H1 (cell line): ENCODE measurements around the gene GBP6. TPM values are rescaled to one million over a fixed set of nuclear protein-coding genes. Genes with fewer than 3 reads are reported as not detected.
"Not testable (repeated sequence)": the region's sequence is repeated elsewhere in the genome, so short reads cannot be mapped to it uniquely, and the experiment has no call there.

ENCODE experiments used
- CTCF ChIA-PET: fragments of 300-600 bp; sonication (Branson Sonifier 250); formaldehyde crosslinking; loops from one replicate; lab custom pipeline; 2021; ENCODE audit not compliant: partially characterized antibody; lab: Charles Lee
- POLR2A ChIA-PET: fragments of 300-600 bp; sonication (Branson Sonifier 250); formaldehyde crosslinking; loops from one replicate; lab custom pipeline; 2021; ENCODE audit warnings: inconsistent platforms; ENCODE audit not compliant: partially characterized antibody; lab: Charles Lee
- DNase-seq, 2 experiments: peaks; one replicate each; pipeline versions ENCODE4 v3.0.0 to v3.0.0-alpha.2; 2010 to 2022; ENCODE audit warnings: low spot score in 2 of 2, low read depth in 1 of 2, mixed read lengths in 1 of 2
- FAIRE-seq: peaks from 2 replicates; lab custom pipeline; 2011; peaks lifted over from hg19 to GRCh38; lab: Jason Lieb, UNC
- H2AFZ ChIP-seq: 2 replicates; pipeline ENCODE4 v1.8.1; 2012; ENCODE audit warnings: low read length, inconsistent platforms
- H2AK5ac ChIP-seq: 2 replicates; pipeline ENCODE4 v1.6.1; 2013; ENCODE audit warnings: low read depth, low read length
- H2BK120ac ChIP-seq: replicated peaks from 2 replicates; pipeline ENCODE3; 2013; ENCODE audit warnings: low read depth, low read length, inconsistent platforms
- H2BK12ac ChIP-seq: 2 replicates; pipeline ENCODE4 v1.6.1; 2013; ENCODE audit warnings: low read depth, low read length
- H2BK15ac ChIP-seq: 2 replicates; pipeline ENCODE4 v1.6.1; 2013; ENCODE audit warnings: low read length
- H2BK20ac ChIP-seq: 2 replicates; pipeline ENCODE4 v1.6.1; 2013; ENCODE audit warnings: low read length
- H2BK5ac ChIP-seq: 2 replicates; pipeline ENCODE4 v1.6.1; 2013; ENCODE audit warnings: low read depth, low read length
- H3K14ac ChIP-seq: 2 replicates; pipeline ENCODE4 v1.6.1; 2013; ENCODE audit warnings: inconsistent platforms; ENCODE audit not compliant: insufficient read length
- H3K18ac ChIP-seq: 2 replicates; pipeline ENCODE4 v1.6.1; 2013; ENCODE audit warnings: low read length; ENCODE audit errors: extremely low read depth
- H3K23ac ChIP-seq: 2 replicates; pipeline ENCODE4 v1.6.1; 2013; ENCODE audit warnings: inconsistent platforms; ENCODE audit not compliant: insufficient read length
- H3K23me2 ChIP-seq: 2 replicates; pipeline ENCODE4 v1.6.1; 2013; ENCODE audit warnings: low read depth, low read length
- H3K27ac ChIP-seq: 2 replicates; pipeline ENCODE4 v1.6.1; 2011; ENCODE audit warnings: low read depth, low read length, inconsistent platforms
- H3K27me3 ChIP-seq, 4 experiments: replicated peaks in 1 of 4; 1 replicate in 1 of 4; 2 replicates in 3 of 4; pipeline versions ENCODE4 v1.6.1 to v1.8.1; 2011 to 2013; ENCODE audit warnings: low read length in 3 of 4, mild to moderate bottlenecking in 3 of 4, inconsistent platforms in 2 of 4, mixed read lengths in 2 of 4, moderate library complexity in 1 of 4; ENCODE audit not compliant: control insufficient read depth in 3 of 4, insufficient read depth in 3 of 4; ENCODE audit errors: extremely low read depth in 1 of 4
- H3K36me3 ChIP-seq, 4 experiments: 2 replicates each; pipeline versions ENCODE4 v1.6.1 to v1.8.1; 2011 to 2013; ENCODE audit warnings: mild to moderate bottlenecking in 4 of 4, low read length in 3 of 4, moderate library complexity in 2 of 4, control low read depth in 1 of 4, inconsistent platforms in 1 of 4; ENCODE audit not compliant: insufficient read depth in 4 of 4, control insufficient read depth in 2 of 4
- H3K4ac ChIP-seq: replicated peaks from 2 replicates; pipeline ENCODE3; 2013; ENCODE audit warnings: low read length, low read depth, mixed read lengths, inconsistent platforms; ENCODE audit not compliant: insufficient read length
- H3K4me1 ChIP-seq, 4 experiments: replicated peaks in 1 of 4; 1 replicate in 1 of 4; 2 replicates in 3 of 4; pipeline versions ENCODE4 v1.6.1 to v1.8.1; 2011 to 2013; ENCODE audit warnings: low read length in 3 of 4, inconsistent platforms in 2 of 4, mixed read lengths in 1 of 4; ENCODE audit not compliant: insufficient read depth in 4 of 4, control insufficient read depth in 3 of 4
- H3K4me2 ChIP-seq, 2 experiments: 2 replicates each; pipeline versions ENCODE4 v1.6.1 to v1.8.1; 2011 to 2013; ENCODE audit warnings: low read depth in 2 of 2, low read length in 2 of 2, control low read depth in 1 of 2, inconsistent platforms in 1 of 2, mild to moderate bottlenecking in 1 of 2; ENCODE audit not compliant: insufficient read depth in 1 of 2
- H3K4me3 ChIP-seq, 4 experiments: fragments of 200-600, 300-600 bp in 1 of 4; sonication (generic), shearing (Covaris generic), sonication (Bioruptor Twin) in 1 of 4; 2 replicates each; pipeline versions ENCODE4 v1.5.1 to v1.8.1; 2011 to 2016; ENCODE audit warnings: low read length in 4 of 4, low read depth in 3 of 4, control low read depth in 2 of 4, inconsistent platforms in 2 of 4, mild to moderate bottlenecking in 2 of 4, mixed read lengths in 1 of 4, moderate library complexity in 1 of 4; ENCODE audit not compliant: insufficient read depth in 2 of 4; ENCODE audit errors: extremely low read depth in 1 of 4
- H3K56ac ChIP-seq: replicated peaks from 2 replicates; pipeline ENCODE3; 2013; ENCODE audit warnings: low read depth, mild to moderate bottlenecking, mixed read lengths, low read length, inconsistent platforms; ENCODE audit not compliant: insufficient read length
- H3K79me1 ChIP-seq: 2 replicates; pipeline ENCODE4 v1.6.1; 2013; ENCODE audit warnings: low read depth, low read length, control low read depth
- H3K79me2 ChIP-seq, 2 experiments: 2 replicates each; pipeline versions ENCODE4 v1.6.1 to v1.8.1; 2012 to 2013; ENCODE audit warnings: low read length in 2 of 2, mild to moderate bottlenecking in 2 of 2, inconsistent platforms in 1 of 2; ENCODE audit not compliant: insufficient read depth in 2 of 2, control insufficient read depth in 1 of 2
- H3K9ac ChIP-seq, 4 experiments: replicated peaks in 1 of 4; 1 replicate in 1 of 4; 2 replicates in 3 of 4; pipeline versions ENCODE4 v1.6.1 to v1.8.1; 2011 to 2013; ENCODE audit warnings: low read depth in 3 of 4, low read length in 3 of 4, control low read depth in 2 of 4, mild to moderate bottlenecking in 2 of 4, moderate library complexity in 2 of 4, inconsistent platforms in 1 of 4; ENCODE audit errors: extremely low read depth in 1 of 4
- H3K9me3 ChIP-seq, 2 experiments: 2 replicates each; pipeline versions ENCODE4 v1.6.1 to v1.8.1; 2012 to 2013; ENCODE audit warnings: mild to moderate bottlenecking in 2 of 2, moderate library complexity in 2 of 2, control low read depth in 1 of 2, inconsistent platforms in 1 of 2, low read depth in 1 of 2, low read length in 1 of 2, mixed read lengths in 1 of 2; ENCODE audit not compliant: insufficient read depth in 2 of 2
- H4K20me1 ChIP-seq, 2 experiments: replicated peaks in 1 of 2; 2 replicates each; pipeline versions ENCODE3 to v1.8.1; 2011 to 2013; ENCODE audit warnings: inconsistent platforms in 2 of 2, low read length in 2 of 2, mild to moderate bottlenecking in 1 of 2; ENCODE audit not compliant: insufficient read depth in 2 of 2, control insufficient read depth in 1 of 2
- H4K5ac ChIP-seq: 2 replicates; pipeline ENCODE4 v1.6.1; 2013; ENCODE audit warnings: low read length, low read depth, mixed read lengths, inconsistent platforms; ENCODE audit not compliant: insufficient read length
- H4K8ac ChIP-seq: 2 replicates; pipeline ENCODE4 v1.8.0; 2013; ENCODE audit warnings: mild to moderate bottlenecking, moderate library complexity, low read length, inconsistent platforms; ENCODE audit not compliant: insufficient read depth; ENCODE audit errors: extremely low read depth
- H4K91ac ChIP-seq: replicated peaks from 2 replicates; pipeline ENCODE3; 2013; ENCODE audit warnings: low read length, mixed read lengths, inconsistent platforms; ENCODE audit not compliant: insufficient read length
- WGBS, 2 experiments: shearing (Covaris generic) in 1 of 2; methylation state at CpG; one replicate each; pipeline versions ENCODE4 v1.1.6 to v1.1.7; 2013 to 2015; ENCODE audit warnings: low lambda C conversion rate in 2 of 2, mixed read lengths in 2 of 2, inconsistent platforms in 1 of 2, low coverage in 1 of 2, missing lambda C conversion rate in 1 of 2; ENCODE audit not compliant: insufficient replicate concordance in 2 of 2, insufficient coverage in 1 of 2, insufficient read length in 1 of 2; ENCODE audit errors: extremely low coverage in 1 of 2, missing lambda C conversion rate in 1 of 2; 5-methylcytosine and 5-hydroxymethylcytosine counted together
- polyA plus RNA-seq, 7 experiments: library from polyadenylated mRNA; depleted of rRNA in 3 of 7; stranded (reverse) in 5 of 7; unstranded in 2 of 7; fragments of >200 nt in 5 of 7; fragments of 200-250 nt in 2 of 7; gene quantifications; 1 replicate in 5 of 7; 2 replicates in 1 of 7; 4 replicates in 1 of 7; pipeline versions ENCODE4 v1.2.1 to v1.2.3, GENCODE V29; 2011 to 2013; ENCODE audit warnings: missing spikeins in 2 of 7, mixed read lengths in 2 of 7
- total RNA-seq: library from RNA; stranded (reverse); fragmentation: NEBNext Ultra II Directional; extraction: Animal tissue kit (Norgen Biotek cat#: 25700); gene quantifications from 2 replicates; pipeline ENCODE4 v1.2.1, GENCODE V29; 2021

Gene GBP6
- total and polyA plus RNA-seq, 2 of the 8 experiments (the other 6 are each of a cell fraction or from before 2014, with no cell fraction given) = not detected

DNA sequence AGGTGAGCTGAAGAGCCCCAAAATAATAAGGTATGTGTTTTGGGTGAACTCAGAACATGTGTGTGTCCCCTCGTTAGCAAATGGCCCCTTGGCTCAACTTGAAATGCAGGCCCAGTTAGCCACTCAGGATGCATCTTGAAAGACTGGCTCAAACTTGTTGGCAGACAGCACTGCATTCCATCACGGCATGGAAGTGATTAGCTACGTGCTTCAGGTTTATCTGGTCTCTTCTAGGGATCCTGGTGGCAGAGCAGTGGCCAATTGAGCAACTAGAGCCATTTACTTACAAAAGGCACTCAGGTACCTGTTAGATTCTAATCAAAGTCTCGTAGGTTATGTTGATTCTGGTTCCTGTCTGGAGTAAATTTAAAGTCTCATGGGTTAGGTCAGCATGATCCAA lies 65.8 kb downstream of the GBP6 start:
- H3K4me1 ChIP-seq, H2AFZ ChIP-seq, H2BK5ac ChIP-seq, H3K14ac ChIP-seq, H4K20me1 ChIP-seq, H3K9me3 ChIP-seq, H4K5ac ChIP-seq, H3K56ac ChIP-seq, H3K23me2 ChIP-seq, POLR2A ChIA-PET, H3K79me2 ChIP-seq, CTCF ChIA-PET, H3K36me3 ChIP-seq, H2AK5ac ChIP-seq, H4K8ac ChIP-seq, H3K27ac ChIP-seq, H3K4me2 ChIP-seq, H2BK20ac ChIP-seq, H4K91ac ChIP-seq, H2BK12ac ChIP-seq, H3K4me3 ChIP-seq, H3K27me3 ChIP-seq, H2BK120ac ChIP-seq, H3K4ac ChIP-seq, H3K18ac ChIP-seq, DNase-seq, H3K79me1 ChIP-seq, H3K23ac ChIP-seq, H2BK15ac ChIP-seq, H3K9ac ChIP-seq: not testable (repeated sequence)
- 92% methylated on average over 2 of the region's 4 CpGs; no CpG with 5 or more reads in 1 of the 2 experiments for WGBS, 2 experiments
- peak; percentile 90 for FAIRE-seq
